ENCODE measurements around the gene ORC2.

The ORC2 gene

DNA sequence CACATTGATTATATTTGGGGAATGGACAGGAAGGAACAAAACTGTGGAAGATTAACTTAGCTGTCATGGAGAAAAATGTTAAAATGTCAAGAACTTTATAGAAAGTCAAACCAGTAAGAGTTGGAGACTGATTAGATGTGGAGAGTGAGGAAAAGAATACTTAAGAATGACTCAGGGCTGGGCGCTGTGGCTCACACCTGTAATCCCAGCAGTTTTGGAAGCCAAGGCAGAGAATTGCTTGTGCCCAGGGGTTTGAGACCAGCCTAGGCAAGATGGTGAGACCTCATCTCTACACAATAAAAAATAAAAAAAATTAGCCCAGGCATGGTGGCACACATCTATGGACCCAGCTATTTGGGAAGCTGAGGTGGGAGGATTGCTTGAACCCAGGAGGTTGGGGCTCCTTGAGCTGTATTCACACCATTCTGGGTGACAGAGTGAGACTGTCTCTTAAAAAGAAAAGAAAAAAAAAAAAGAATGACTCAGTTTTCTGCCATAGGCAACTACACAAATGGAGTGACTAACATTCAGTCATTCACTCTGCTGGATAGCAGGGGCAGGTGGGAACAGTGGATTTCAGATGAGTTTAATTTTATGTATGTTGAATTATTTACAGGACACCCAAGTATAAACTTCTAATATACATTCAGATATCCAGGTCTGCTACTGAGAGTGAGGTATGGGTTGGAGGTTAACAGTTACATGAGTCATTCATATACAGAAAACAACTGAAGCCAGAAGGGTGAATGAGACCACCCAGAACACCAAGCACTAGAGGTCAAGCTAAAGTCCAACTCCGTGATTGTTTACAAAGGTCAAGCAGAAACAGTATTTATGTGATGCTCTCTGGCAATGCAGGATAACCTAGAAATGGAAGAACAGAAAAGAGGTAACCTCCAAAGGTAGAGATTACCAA lies 33.9 kb downstream of the ORC2 start:
- TF ChIP-seq CTCF (IDR thresholded peaks at IDR 0.05), result no peak

GRCh38 chr2:200922439-200922838 lies 41.0 kb downstream of the ORC2 start:
- TF ChIP-seq CTCF (IDR thresholded peaks at IDR 0.05), result no peak

DNA sequence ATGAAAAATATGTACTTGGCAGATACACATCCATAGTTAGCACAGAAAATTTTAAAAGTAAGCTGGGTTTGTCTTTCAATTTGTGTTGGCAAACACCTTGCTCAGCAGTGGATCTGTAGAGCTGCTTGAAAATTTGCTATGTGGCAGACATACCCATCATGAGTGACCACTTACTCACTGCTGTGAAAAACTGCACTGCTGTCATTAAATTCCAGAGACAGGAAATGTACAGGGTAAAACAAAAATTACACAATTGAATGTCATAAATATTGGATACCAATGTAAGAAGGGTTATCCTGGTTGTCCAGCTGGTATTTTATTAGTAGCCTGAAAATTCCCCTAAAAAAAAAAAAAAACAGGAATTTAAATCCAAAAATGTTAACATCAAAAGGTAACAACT lies 49.8 kb downstream of the ORC2 start:
- no peak for TF ChIP-seq CTCF (IDR thresholded peaks at IDR 0.05)

- TF ChIP-seq CTCF (IDR thresholded peaks at IDR 0.05), result no peak
These were observed 53.5 kb downstream of the ORC2 start for GRCh38 chr2:200909958-200910357.

DNA sequence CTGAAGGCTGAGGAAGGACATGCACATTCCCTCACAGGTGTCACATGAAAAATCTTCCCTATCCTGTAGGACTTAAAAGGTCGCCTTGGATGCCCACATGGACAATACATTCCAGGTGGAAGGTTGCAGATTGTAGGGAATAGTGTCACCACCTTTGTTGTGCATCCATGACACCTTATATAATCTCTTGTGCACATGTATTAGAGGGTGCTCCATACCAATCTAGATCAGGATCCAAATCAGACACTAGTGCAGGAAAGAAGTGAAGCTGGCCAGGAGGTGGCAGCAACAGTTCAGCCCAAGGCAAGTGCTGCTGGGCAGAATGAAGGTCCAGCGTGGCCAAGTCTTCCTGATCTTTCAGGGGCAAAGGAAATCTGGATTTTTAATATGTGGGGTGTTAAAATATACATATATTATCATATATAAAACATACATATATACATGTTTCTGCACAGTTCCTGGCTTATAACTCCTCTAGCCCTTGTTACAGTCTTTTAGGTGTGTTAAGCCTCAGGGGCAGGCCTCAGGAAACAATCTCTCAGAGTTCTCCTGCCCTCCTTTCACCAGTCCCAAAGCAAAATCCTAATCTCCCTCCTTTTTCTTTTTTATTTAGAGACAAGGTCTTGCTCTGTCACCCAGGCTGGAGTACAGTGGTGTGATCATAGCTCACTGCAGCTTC lies 57.7 kb downstream of the ORC2 start:
- TF ChIP-seq CTCF (IDR thresholded peaks at IDR 0.05), result peak; percentile 72

- peak; percentile 67 for TF ChIP-seq CTCF (IDR thresholded peaks at IDR 0.05)
These were observed 61.9 kb downstream of the ORC2 start for GRCh38 chr2:200901459-200902072.

- TF ChIP-seq CTCF (IDR thresholded peaks at IDR 0.05), result no peak
These were observed 64.0 kb downstream of the ORC2 start for GRCh38 chr2:200899482-200899881.
